HepG2 (cell line): ENCODE results near the gene GGA1. TPM values are rescaled to one million over a fixed set of nuclear protein-coding genes. Genes with fewer than 3 reads are reported as not detected.
A peak's percentile ranks its signal among the peaks of the same experiment; 100 is the strongest.

ENCODE experiments used
- AHR ChIP-seq: IDR thresholded peaks from 2 replicates; pipeline ENCODE4 v1.6.1; 2018; ENCODE audit warnings: missing genetic modification reagents, missing compliant biosample characterization
- CBX1 ChIP-seq: IDR thresholded peaks from one replicate; pipeline ENCODE4 v1.6.1; 2016; ENCODE audit warnings: antibody characterized with exemption, low read depth
- CREB1 ChIP-seq, 2 experiments: fragments of 450-650 bp in 1 of 2; IDR thresholded peaks; 2 replicates each; pipeline ENCODE4 v1.6.1; 2016 to 2017; ENCODE audit warnings: control low read depth in 1 of 2, mild to moderate bottlenecking in 1 of 2, missing compliant biosample characterization in 1 of 2, missing genetic modification characterization in 1 of 2
- FOXC1 ChIP-seq: sonication (generic); formaldehyde crosslinking; IDR thresholded peaks from 2 replicates; pipeline ENCODE4 v1.8.0; 2022; ENCODE audit warnings: mild to moderate bottlenecking, missing genetic modification reagents, borderline replicate concordance
- FOXP1 ChIP-seq, 2 experiments: fragments of 450-650 bp in 1 of 2; IDR thresholded peaks; 2 replicates each; pipeline ENCODE4 v1.6.1; 2017 to 2018; ENCODE audit warnings: antibody characterized with exemption in 1 of 2
- GTF3A ChIP-seq: sonication (generic); formaldehyde crosslinking; conservative IDR thresholded peaks from 2 replicates; pipeline ENCODE4 v1.4.0; 2020; ENCODE audit warnings: mild to moderate bottlenecking, missing genetic modification reagents
- HOXA3 ChIP-seq: sonication (generic); formaldehyde crosslinking; IDR thresholded peaks from 2 replicates; pipeline ENCODE4 v1.5.0; 2020; ENCODE audit warnings: missing genetic modification reagents
- ISL2 ChIP-seq: sonication (generic); formaldehyde crosslinking; IDR thresholded peaks from 2 replicates; pipeline ENCODE4 v1.5.0; 2020; ENCODE audit warnings: missing genetic modification reagents
- MAZ ChIP-seq, 2 experiments: sonication (generic) in 1 of 2; formaldehyde crosslinking in 1 of 2; IDR thresholded peaks; 2 replicates each; pipeline versions ENCODE4 v1.5.0 to v1.6.1; 2012 to 2020; ENCODE audit warnings: low read depth in 2 of 2, mild to moderate bottlenecking in 2 of 2, borderline replicate concordance in 1 of 2, improper control_type of control experiment in 1 of 2, low read length in 1 of 2, missing genetic modification reagents in 1 of 2, moderate library complexity in 1 of 2
- MYNN ChIP-seq: sonication (generic); formaldehyde crosslinking; IDR thresholded peaks from 2 replicates; pipeline ENCODE4 v1.4.0; 2020; ENCODE audit warnings: mild to moderate bottlenecking, low read depth, missing genetic modification reagents
- NR2C2 ChIP-seq: sonication (generic); formaldehyde crosslinking; IDR thresholded peaks from 2 replicates; pipeline ENCODE4 v1.4.0; 2020; ENCODE audit warnings: missing genetic modification reagents, mild to moderate bottlenecking, moderate library complexity, borderline replicate concordance
- RBM22 ChIP-seq: fragments of 200-400 bp; formaldehyde crosslinking; optimal IDR thresholded peaks from 2 replicates; pipeline ENCODE3; 2017; ENCODE audit warnings: mild to moderate bottlenecking, low read length, moderate library complexity
- RXRB ChIP-seq: IDR thresholded peaks from 2 replicates; pipeline ENCODE4 v1.6.1; 2016; ENCODE audit warnings: borderline replicate concordance, missing genetic modification reagents, missing compliant biosample characterization
- SP2 ChIP-seq: sonication (generic); formaldehyde crosslinking; IDR thresholded peaks from 2 replicates; pipeline ENCODE4 v1.5.1; 2020; ENCODE audit warnings: mild to moderate bottlenecking, missing genetic modification reagents
- ZBTB25 ChIP-seq: IDR thresholded peaks from 2 replicates; pipeline ENCODE4 v1.6.1; 2018; ENCODE audit warnings: missing genetic modification reagents
- ZBTB7A ChIP-seq: sonication (generic); formaldehyde crosslinking; IDR thresholded peaks from 2 replicates; pipeline ENCODE4 v1.8.0; 2022; ENCODE audit warnings: mild to moderate bottlenecking, missing genetic modification reagents
- ZC3H4 ChIP-seq: sonication (generic); formaldehyde crosslinking; IDR thresholded peaks from 2 replicates; pipeline ENCODE4 v1.4.0; 2020; ENCODE audit warnings: missing genetic modification reagents, borderline replicate concordance
- ZNF317 ChIP-seq: sonication (generic); formaldehyde crosslinking; IDR thresholded peaks from 2 replicates; pipeline ENCODE4 v1.5.0; 2020; ENCODE audit warnings: mild to moderate bottlenecking, missing genetic modification reagents
- ZNF460 ChIP-seq: sonication (generic); formaldehyde crosslinking; IDR thresholded peaks from 2 replicates; pipeline ENCODE4 v1.5.1; 2020; ENCODE audit warnings: missing genetic modification reagents, mild to moderate bottlenecking, borderline replicate concordance
- ZNF609 ChIP-seq: sonication (generic); formaldehyde crosslinking; IDR thresholded peaks from 2 replicates; pipeline ENCODE4 v1.4.0; 2020; ENCODE audit warnings: mild to moderate bottlenecking, missing genetic modification reagents, borderline replicate concordance
- ZNF720 ChIP-seq: sonication (generic); formaldehyde crosslinking; IDR thresholded peaks from 2 replicates; pipeline ENCODE4 v1.4.0; 2020; ENCODE audit warnings: missing genetic modification reagents
- ZNF746 ChIP-seq: sonication (generic); formaldehyde crosslinking; IDR thresholded peaks from 2 replicates; pipeline ENCODE4 v1.8.0; 2022; ENCODE audit warnings: mild to moderate bottlenecking, missing genetic modification reagents
- polyA plus RNA-seq, 8 experiments: library from polyadenylated mRNA; depleted of rRNA in 3 of 8; stranded (reverse) in 7 of 8; unstranded in 1 of 8; fragments of >200 nt; fragmentation: Illumina TruSeq in 4 of 8; extraction: Trizol in 4 of 8; gene quantifications; 2 replicates each; pipeline versions ENCODE4 v1.2.1 to v1.2.3, GENCODE V29; 2011 to 2016; ENCODE audit warnings: low read depth in 4 of 8, missing spikeins in 1 of 8, mixed read lengths in 1 of 8; ENCODE audit not compliant: insufficient read depth in 1 of 8
- total RNA-seq, 5 experiments: library from RNA; depleted of rRNA; stranded (reverse); fragments of >200 nt; fragmentation: Illumina TruSeq; extraction: Trizol; gene quantifications; 2 replicates each; pipeline ENCODE4 v1.2.3, GENCODE V29; 2016; ENCODE audit warnings: low read depth in 1 of 5
- TF ChIP-seq, protein P1 (sequence below): sonication (generic); formaldehyde crosslinking; IDR thresholded peaks from 2 replicates; pipeline ENCODE4 v1.4.0; 2020; ENCODE audit warnings: missing genetic modification reagents

Gene GGA1
- total and polyA plus RNA-seq, 2 of the 13 experiments (the other 11 are each of a cell fraction or from before 2014, with no cell fraction given) = 29.1 to 87.2 TPM

- TF ChIP-seq ZNF609 (CRISPR knock-in tag) (peak; percentile 62; the same call in 1 of the 2 replicates), SP2 (CRISPR knock-in tag) (no peak), ZC3H4 (CRISPR knock-in tag) (no peak; the same call in 1 of the 2 replicates), CBX1 (peak; percentile 48), ISL2 (CRISPR knock-in tag) (peak; percentile 76), CREB1 (IDR thresholded peaks at IDR 0.05) (no peak), CREB1 (CRISPR knock-in tag; IDR thresholded peaks at IDR 0.05) (peak; percentile 71), ZNF460 (CRISPR knock-in tag) (peak; percentile 5; the same call in 1 of the 2 replicates), RXRB (peak; percentile 80; the same call in 1 of the 2 replicates), NR2C2 (CRISPR knock-in tag) (no peak; the same call in 1 of the 2 replicates), MYNN (CRISPR knock-in tag) (0 out of 2 replicates have a peak, but pooled peaks have one; percentile 19), ZNF720 (CRISPR knock-in tag) (no peak), HOXA3 (CRISPR knock-in tag) (peak; percentile 78), FOXC1 (CRISPR knock-in tag) (0 out of 2 replicates have a peak, but pooled peaks have one; percentile 19), RBM22 (peak; percentile 91), MAZ (IDR thresholded peaks at IDR 0.05; ENCODE audit: borderline replicate concordance, low read depth, low read length) (peak; percentile 45), MAZ (CRISPR knock-in tag; IDR thresholded peaks at IDR 0.05; ENCODE audit: low read depth) (peak; percentile 88), ZNF746 (CRISPR knock-in tag) (peak; percentile 77; the same call in 1 of the 2 replicates), GTF3A (CRISPR knock-in tag) (no peak), ZBTB7A (CRISPR knock-in tag) (peak; percentile 14), AHR (CRISPR knock-in tag) (peak; percentile 79; the same call in 1 of the 2 replicates), ZNF317 (peak; percentile 80), ZBTB25 (CRISPR knock-in tag) (peak; percentile 69), FOXP1 (IDR thresholded peaks at IDR 0.05) (no peak), FOXP1 (CRISPR knock-in tag; IDR thresholded peaks at IDR 0.05) (peak; percentile 23; the same call in 1 of the 2 replicates)
- TF ChIP-seq, protein P1, sequence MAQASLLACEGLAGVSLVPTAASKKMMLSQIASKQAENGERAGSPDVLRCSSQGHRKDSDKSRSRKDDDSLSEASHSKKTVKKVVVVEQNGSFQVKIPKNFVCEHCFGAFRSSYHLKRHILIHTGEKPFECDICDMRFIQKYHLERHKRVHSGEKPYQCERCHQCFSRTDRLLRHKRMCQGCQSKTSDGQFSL (CRISPR knock-in tag) = no peak; the same call in none of the 2 replicates
Observed at GRCh38 chr22:37569009-37569920, 39.4 kb upstream of the GGA1 start (continued).
